CD14-positive monocyte (primary cell): ENCODE data around the gene ST3GAL4. TPM values are rescaled to one million over a fixed set of nuclear protein-coding genes. Genes with fewer than 3 reads are reported as not detected.

Experiments used
- DNase-seq, 3 donors: peaks; one replicate each; pipeline ENCODE4 v3.0.0-alpha.2; 2011 to 2022
- H2AFZ ChIP-seq: 2 replicates; pipeline ENCODE4 v1.6.0; 2012; ENCODE audit warnings: mild to moderate bottlenecking, low read depth, low read length, inconsistent platforms; ENCODE audit not compliant: insufficient read depth, poor library complexity, severe bottlenecking
- H3K27ac ChIP-seq, 2 donors: 1 replicate in 1 of 2; 2 replicates in 1 of 2; pipeline ENCODE4 v1.5.1; 2012 to 2013; ENCODE audit warnings: low read length in 2 of 2, control low read depth in 1 of 2, inconsistent platforms in 1 of 2, low read depth in 1 of 2, mild to moderate bottlenecking in 1 of 2
- H3K27me3 ChIP-seq, 2 donors: one replicate each; pipeline versions ENCODE4 v1.6.0 to v1.6.1; 2011 to 2013; ENCODE audit warnings: low read length in 2 of 2; ENCODE audit not compliant: control insufficient read depth in 2 of 2, insufficient read depth in 2 of 2
- H3K36me3 ChIP-seq, 2 donors: replicated peaks in 1 of 2; 1 replicate in 1 of 2; 2 replicates in 1 of 2; pipeline versions ENCODE4 v1.5.1 to v1.6.1; 2012 to 2013; ENCODE audit warnings: low read length in 2 of 2, control low read depth in 1 of 2, inconsistent platforms in 1 of 2, mild to moderate bottlenecking in 1 of 2; ENCODE audit not compliant: insufficient read depth in 2 of 2, control insufficient read depth in 1 of 2
- H3K4me1 ChIP-seq, 2 donors: 1 replicate in 1 of 2; 2 replicates in 1 of 2; pipeline versions ENCODE4 v1.5.1 to v1.6.1; 2012 to 2013; ENCODE audit warnings: low read length in 2 of 2, control low read depth in 1 of 2, inconsistent platforms in 1 of 2, mild to moderate bottlenecking in 1 of 2, moderate library complexity in 1 of 2; ENCODE audit not compliant: insufficient read depth in 2 of 2, control insufficient read depth in 1 of 2
- H3K4me2 ChIP-seq: replicated peaks from 2 replicates; pipeline ENCODE3; 2012; ENCODE audit warnings: low read length, moderate library complexity, mild to moderate bottlenecking; ENCODE audit not compliant: poor library complexity, severe bottlenecking; ENCODE audit errors: extremely low read depth
- H3K4me3 ChIP-seq, 3 experiments: fragments of 200-600 bp in 1 of 3; sonication (generic) in 1 of 3; replicated peaks in 1 of 3; 1 replicate in 2 of 3; 2 replicates in 1 of 3; pipeline ENCODE4 v1.5.1; 2011 to 2013; ENCODE audit warnings: low read length in 3 of 3, mild to moderate bottlenecking in 3 of 3, control low read depth in 2 of 3, low read depth in 2 of 3, inconsistent platforms in 1 of 3, moderate library complexity in 1 of 3
- H3K79me2 ChIP-seq: 2 replicates; pipeline ENCODE4 v1.6.0; 2012; ENCODE audit warnings: mild to moderate bottlenecking, control low read depth, inconsistent platforms, low read length, moderate library complexity; ENCODE audit not compliant: insufficient read depth
- H3K9ac ChIP-seq: 2 replicates; pipeline ENCODE4 v1.6.0; 2017; ENCODE audit warnings: low read length, mild to moderate bottlenecking; ENCODE audit not compliant: insufficient read depth, poor library complexity, severe bottlenecking
- H3K9me3 ChIP-seq, 2 donors: replicated peaks in 1 of 2; 1 replicate in 1 of 2; 2 replicates in 1 of 2; pipeline versions ENCODE4 v1.5.1 to v1.6.1; 2012 to 2013; ENCODE audit warnings: low read length in 2 of 2, control low read depth in 1 of 2; ENCODE audit not compliant: control insufficient read depth in 1 of 2, insufficient read depth in 1 of 2
- H4K20me1 ChIP-seq: 2 replicates; pipeline ENCODE4 v1.6.0; 2012; ENCODE audit warnings: mild to moderate bottlenecking, low read length, control low read depth, moderate library complexity; ENCODE audit not compliant: insufficient read depth
- H3K27ac Mint-ChIP-seq, 7 donors: one replicate each; pipeline ENCODE4 v1.8.0; 2020; ENCODE audit warnings: mild to moderate bottlenecking in 7 of 7, mixed read lengths in 7 of 7, moderate library complexity in 6 of 7, inconsistent platforms in 2 of 7
- H3K27me3 Mint-ChIP-seq, 3 donors: one replicate each; pipeline ENCODE4 v1.8.0; 2021 to 2022; ENCODE audit warnings: low read depth in 3 of 3, mild to moderate bottlenecking in 3 of 3, mixed read lengths in 3 of 3, moderate library complexity in 3 of 3, inconsistent platforms in 1 of 3
- H3K36me3 Mint-ChIP-seq, 2 donors: one replicate each; pipeline ENCODE4 v1.8.0; 2020; ENCODE audit warnings: mixed read lengths in 2 of 2, inconsistent platforms in 1 of 2, mild to moderate bottlenecking in 1 of 2
- H3K4me1 Mint-ChIP-seq: one replicate; pipeline ENCODE4 v1.8.0; 2020; ENCODE audit warnings: mild to moderate bottlenecking, mixed read lengths
- H3K4me3 Mint-ChIP-seq, 2 donors: one replicate each; pipeline ENCODE4 v1.8.0; 2020; ENCODE audit warnings: mild to moderate bottlenecking in 2 of 2, mixed read lengths in 2 of 2, moderate library complexity in 1 of 2
- H3K9me3 Mint-ChIP-seq, 7 donors: one replicate each; pipeline ENCODE4 v1.8.0; 2020 to 2022; ENCODE audit warnings: mixed read lengths in 7 of 7, mild to moderate bottlenecking in 6 of 7, moderate library complexity in 6 of 7, inconsistent platforms in 2 of 7
- CTCF ChIP-seq: fragments of 200-600 bp; IDR thresholded peaks from one replicate; pipeline ENCODE4 v1.8.0; 2022; ENCODE audit warnings: antibody characterized with exemption, mild to moderate bottlenecking
- WGBS: methylation state at CpG from one replicate; pipeline ENCODE4 v1.1.5; 2013; ENCODE audit warnings: missing lambda C conversion rate; ENCODE audit not compliant: insufficient coverage; 5-methylcytosine and 5-hydroxymethylcytosine counted together
- intact Hi-C, 2 donors: fragments of 100-400 bp; cut with micrococcal nuclease; formaldehyde crosslinking; loops; one replicate each; pipeline versions ENCODE4 v1.15.0 to v1.15.1; 2023
- polyA plus RNA-seq, 3 donors: library from polyadenylated mRNA; depleted of rRNA in 1 of 3; unstranded in 2 of 3; stranded (reverse) in 1 of 3; fragments of 300-500 nt in 2 of 3; fragments of >200 nt in 1 of 3; fragmentation: Illumina TruSeq in 2 of 3; gene quantifications; 1 replicate in 2 of 3; 2 replicates in 1 of 3; pipeline ENCODE4 v1.2.3, GENCODE V29; 2012 to 2021

Gene ST3GAL4
- polyA plus RNA-seq, 3 donors = 7.8 to 14.3 (median 10.1) TPM

DNA sequence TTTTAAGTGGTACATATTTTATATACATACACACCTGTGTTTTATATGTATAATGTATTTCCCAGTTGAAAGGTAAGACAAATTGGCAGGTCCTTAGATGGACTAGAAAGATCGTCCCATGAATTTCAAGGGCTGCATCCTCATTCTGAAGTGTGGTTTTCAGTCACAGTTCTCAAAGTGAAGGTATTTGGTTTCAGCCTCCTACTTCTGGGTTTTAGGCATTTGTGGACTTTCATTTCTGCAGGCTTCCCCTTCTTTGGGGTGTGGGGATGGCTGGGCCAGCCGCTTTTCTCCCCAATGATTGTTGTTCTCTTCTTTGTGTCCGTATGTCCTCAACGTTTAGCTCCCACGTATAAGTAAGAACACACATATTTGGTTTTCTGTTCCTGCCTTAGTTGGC, 41.7 kb upstream of the ST3GAL4 start:
- Mint-ChIP-seq H3K27ac (peak overlapping the region in 5 of 7 donors; percentile 15 to 69 (median 36)), H3K36me3 (peaks cover 14 to 23% of the 10 kb centered on the region in 2 donors), H3K27me3 (no peaks in the 10 kb centered on the region), H3K9me3 (no peaks in the 10 kb centered on the region), H3K4me1 (peaks cover 70% of the 10 kb centered on the region), H3K4me3 (no peak overlapping the region)
- peak overlapping the region in 1 of 2 donors; percentile 84 for H3K27ac ChIP-seq
- peaks cover 4 to 11% of the 10 kb centered on the region in 2 donors for H3K36me3 ChIP-seq
- intact Hi-C loops = loop anchor here (5.0 kb wide), 3 partner anchors 43 to 163 kb away; partner anchors contain the start of gene ST3GAL4 (in 1 of the 2)
- peaks cover 0 to 4% of the 10 kb centered on the region in 2 donors for H3K9me3 ChIP-seq
- H3K4me1 ChIP-seq = peaks cover 69 to 78% of the 10 kb centered on the region in 2 donors
- no peak overlapping the region for H3K4me2 ChIP-seq
- no peaks in the 10 kb centered on the region for H4K20me1 ChIP-seq
- H3K27me3 ChIP-seq = no peaks in the 10 kb centered on the region
- no peak overlapping the region for H2AFZ ChIP-seq
- no peak overlapping the region for H3K9ac ChIP-seq
- no peak for TF ChIP-seq CTCF
- peaks cover 45% of the 10 kb centered on the region for H3K79me2 ChIP-seq
- 0% methylated on average over 1 of the region's 5 CpGs for WGBS
- no peak for DNase-seq
- no peak overlapping the region for H3K4me3 ChIP-seq

GRCh38 chr11:126317432-126317755, 38.1 kb upstream of the ST3GAL4 start:
- TF ChIP-seq CTCF = no peak
- H2AFZ ChIP-seq = peak overlapping the region; percentile 76
- intact Hi-C loops = no loop called here
- H3K9me3 ChIP-seq = peaks cover 0 to 4% of the 10 kb centered on the region in 2 donors
- H3K9ac ChIP-seq = peak overlapping the region; percentile 46
- peaks cover 66% of the 10 kb centered on the region for H3K4me1 Mint-ChIP-seq
- H3K36me3 ChIP-seq = no peaks in the 10 kb centered on the region
- H3K4me3 Mint-ChIP-seq = peak overlapping the region in 1 of 2 donors; percentile 77
- 0% methylated on average over 1 of the region's 1 CpG for whole genome bisulfite sequencing
- no peaks in the 10 kb centered on the region for H3K9me3 Mint-ChIP-seq
- H3K27ac Mint-ChIP-seq = peak overlapping the region in 4 of 7 donors; percentile 69 to 89 (median 80)
- H3K4me2 ChIP-seq = peak overlapping the region; percentile 54
- peaks cover 12 to 27% of the 10 kb centered on the region in 2 donors for H3K36me3 Mint-ChIP-seq
- no peaks in the 10 kb centered on the region for H3K27me3 ChIP-seq
- peaks cover 66% of the 10 kb centered on the region for H3K79me2 ChIP-seq
- peak overlapping the region in 1 of 2 donors; percentile 73 for H3K27ac ChIP-seq
- peaks cover 62 to 70% of the 10 kb centered on the region in 2 donors for H3K4me1 ChIP-seq
- peak overlapping the region in 1 of 3 experiments; percentile 56 for H3K4me3 ChIP-seq
- no peak for DNase-seq
- H3K27me3 Mint-ChIP-seq = no peaks in the 10 kb centered on the region
- peaks cover 12% of the 10 kb centered on the region for H4K20me1 ChIP-seq
